SK-N-SH treated with all-trans-retinoic acid at 6 μM for 48 hours (cell line): ENCODE data around the gene ZFYVE27.

Source experiments
- CSRNP3 ChIP-seq: fragments of 250-450 bp; sonication (Bioruptor Pico); IDR thresholded peaks from 2 replicates; pipeline ENCODE4 v1.5.1; 2021; ENCODE audit warnings: mild to moderate bottlenecking, moderate library complexity
- ISL1 ChIP-seq: fragments of 250-450 bp; sonication (Bioruptor Pico); IDR thresholded peaks from 2 replicates; pipeline ENCODE4 v2.1.2; 2022; ENCODE audit warnings: mild to moderate bottlenecking, moderate library complexity
- OSR1 ChIP-seq: fragments of 250-450 bp; sonication (Bioruptor Pico); IDR thresholded peaks from 2 replicates; pipeline ENCODE4 v1.8.0; 2022; ENCODE audit warnings: moderate library complexity, mild to moderate bottlenecking, inconsistent platforms
- POU6F1 ChIP-seq: fragments of 250-450 bp; sonication (Bioruptor Pico); IDR thresholded peaks from 2 replicates; pipeline ENCODE4 v1.8.0; 2021; ENCODE audit warnings: low read depth, mild to moderate bottlenecking, moderate library complexity, borderline replicate concordance
- RARB ChIP-seq: fragments of 250-450 bp; sonication (Bioruptor Pico); IDR thresholded peaks from 2 replicates; pipeline ENCODE4 v1.8.0; 2021; ENCODE audit warnings: mild to moderate bottlenecking, moderate library complexity
- SNAI2 ChIP-seq: fragments of 250-450 bp; sonication (Bioruptor Pico); IDR thresholded peaks from 2 replicates; pipeline ENCODE4 v1.5.0; 2020; ENCODE audit warnings: mild to moderate bottlenecking, moderate library complexity
- TCF4 ChIP-seq: fragments of 250-450 bp; sonication (Bioruptor Pico); IDR thresholded peaks from 2 replicates; pipeline ENCODE4 v1.8.0; 2021; ENCODE audit warnings: mild to moderate bottlenecking, moderate library complexity, borderline replicate concordance
- TOX ChIP-seq: fragments of 250-450 bp; sonication (Bioruptor Pico); IDR thresholded peaks from 2 replicates; pipeline ENCODE4 v1.8.0; 2021; ENCODE audit warnings: mild to moderate bottlenecking, moderate library complexity, borderline replicate concordance
- ZFP3 ChIP-seq: fragments of 250-450 bp; sonication (Bioruptor Pico); IDR thresholded peaks from 2 replicates; pipeline ENCODE4 v1.5.0; 2020; ENCODE audit warnings: mild to moderate bottlenecking, moderate library complexity
- ZNF8 ChIP-seq: fragments of 450-650 bp; formaldehyde crosslinking; IDR thresholded peaks from 2 replicates; pipeline ENCODE4 v1.5.0; 2020; ENCODE audit warnings: mild to moderate bottlenecking, moderate library complexity
- TF ChIP-seq, protein P1 (sequence below): fragments of 250-450 bp; sonication (Bioruptor Pico); IDR thresholded peaks from 2 replicates; pipeline ENCODE4 v1.8.0; 2020; ENCODE audit warnings: mild to moderate bottlenecking, moderate library complexity, borderline replicate concordance
- TF ChIP-seq, protein P2 (sequence below): fragments of 250-450 bp; sonication (Bioruptor Pico); IDR thresholded peaks from 2 replicates; pipeline ENCODE4 v1.5.0; 2020; ENCODE audit warnings: mild to moderate bottlenecking, moderate library complexity

DNA sequence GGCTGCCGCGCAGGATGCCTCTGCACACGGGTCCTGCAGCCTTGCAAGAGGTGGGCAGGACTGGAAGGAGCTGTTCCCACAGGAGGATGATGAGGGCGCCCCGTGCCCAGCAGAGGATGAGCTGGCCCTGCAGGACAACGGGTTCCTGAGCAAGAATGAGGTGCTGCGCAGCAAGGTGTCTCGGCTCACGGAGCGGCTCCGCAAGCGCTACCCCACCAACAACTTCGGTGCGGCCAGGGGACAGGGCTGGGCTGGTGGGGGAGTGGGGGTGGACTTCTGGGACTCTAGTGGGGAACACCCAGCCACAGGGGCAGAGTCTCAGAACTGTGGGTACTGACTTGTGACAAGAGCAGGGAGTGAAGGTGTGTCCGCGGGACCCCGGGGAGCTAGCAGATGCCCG is 16.0 kb downstream of the ZFYVE27 start:
- TF ChIP-seq, protein P1, sequence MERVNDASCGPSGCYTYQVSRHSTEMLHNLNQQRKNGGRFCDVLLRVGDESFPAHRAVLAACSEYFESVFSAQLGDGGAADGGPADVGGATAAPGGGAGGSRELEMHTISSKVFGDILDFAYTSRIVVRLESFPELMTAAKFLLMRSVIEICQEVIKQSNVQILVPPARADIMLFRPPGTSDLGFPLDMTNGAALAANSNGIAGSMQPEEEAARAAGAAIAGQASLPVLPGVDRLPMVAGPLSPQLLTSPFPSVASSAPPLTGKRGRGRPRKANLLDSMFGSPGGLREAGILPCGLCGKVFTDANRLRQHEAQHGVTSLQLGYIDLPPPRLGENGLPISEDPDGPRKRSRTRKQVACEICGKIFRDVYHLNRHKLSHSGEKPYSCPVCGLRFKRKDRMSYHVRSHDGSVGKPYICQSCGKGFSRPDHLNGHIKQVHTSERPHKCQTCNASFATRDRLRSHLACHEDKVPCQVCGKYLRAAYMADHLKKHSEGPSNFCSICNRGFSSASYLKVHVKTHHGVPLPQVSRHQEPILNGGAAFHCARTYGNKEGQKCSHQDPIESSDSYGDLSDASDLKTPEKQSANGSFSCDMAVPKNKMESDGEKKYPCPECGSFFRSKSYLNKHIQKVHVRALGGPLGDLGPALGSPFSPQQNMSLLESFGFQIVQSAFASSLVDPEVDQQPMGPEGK (CRISPR knock-in tag) = no peak
- TF ChIP-seq RARB (no peak), OSR1 (CRISPR knock-in tag) (no peak), ZNF8 (CRISPR knock-in tag) (no peak), POU6F1 (CRISPR knock-in tag) (no peak), CSRNP3 (CRISPR knock-in tag) (no peak), TOX (CRISPR knock-in tag) (no peak), TCF4 (CRISPR knock-in tag) (no peak), SNAI2 (CRISPR knock-in tag) (no peak), ISL1 (CRISPR knock-in tag) (no peak), ZFP3 (CRISPR knock-in tag) (no peak)
- TF ChIP-seq, protein P2, sequence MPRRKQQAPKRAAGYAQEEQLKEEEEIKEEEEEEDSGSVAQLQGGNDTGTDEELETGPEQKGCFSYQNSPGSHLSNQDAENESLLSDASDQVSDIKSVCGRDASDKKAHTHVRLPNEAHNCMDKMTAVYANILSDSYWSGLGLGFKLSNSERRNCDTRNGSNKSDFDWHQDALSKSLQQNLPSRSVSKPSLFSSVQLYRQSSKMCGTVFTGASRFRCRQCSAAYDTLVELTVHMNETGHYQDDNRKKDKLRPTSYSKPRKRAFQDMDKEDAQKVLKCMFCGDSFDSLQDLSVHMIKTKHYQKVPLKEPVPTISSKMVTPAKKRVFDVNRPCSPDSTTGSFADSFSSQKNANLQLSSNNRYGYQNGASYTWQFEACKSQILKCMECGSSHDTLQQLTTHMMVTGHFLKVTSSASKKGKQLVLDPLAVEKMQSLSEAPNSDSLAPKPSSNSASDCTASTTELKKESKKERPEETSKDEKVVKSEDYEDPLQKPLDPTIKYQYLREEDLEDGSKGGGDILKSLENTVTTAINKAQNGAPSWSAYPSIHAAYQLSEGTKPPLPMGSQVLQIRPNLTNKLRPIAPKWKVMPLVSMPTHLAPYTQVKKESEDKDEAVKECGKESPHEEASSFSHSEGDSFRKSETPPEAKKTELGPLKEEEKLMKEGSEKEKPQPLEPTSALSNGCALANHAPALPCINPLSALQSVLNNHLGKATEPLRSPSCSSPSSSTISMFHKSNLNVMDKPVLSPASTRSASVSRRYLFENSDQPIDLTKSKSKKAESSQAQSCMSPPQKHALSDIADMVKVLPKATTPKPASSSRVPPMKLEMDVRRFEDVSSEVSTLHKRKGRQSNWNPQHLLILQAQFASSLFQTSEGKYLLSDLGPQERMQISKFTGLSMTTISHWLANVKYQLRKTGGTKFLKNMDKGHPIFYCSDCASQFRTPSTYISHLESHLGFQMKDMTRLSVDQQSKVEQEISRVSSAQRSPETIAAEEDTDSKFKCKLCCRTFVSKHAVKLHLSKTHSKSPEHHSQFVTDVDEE = no peak
